Measurements from ENCODE around the gene FGD4.

Gene FGD4

DNA sequence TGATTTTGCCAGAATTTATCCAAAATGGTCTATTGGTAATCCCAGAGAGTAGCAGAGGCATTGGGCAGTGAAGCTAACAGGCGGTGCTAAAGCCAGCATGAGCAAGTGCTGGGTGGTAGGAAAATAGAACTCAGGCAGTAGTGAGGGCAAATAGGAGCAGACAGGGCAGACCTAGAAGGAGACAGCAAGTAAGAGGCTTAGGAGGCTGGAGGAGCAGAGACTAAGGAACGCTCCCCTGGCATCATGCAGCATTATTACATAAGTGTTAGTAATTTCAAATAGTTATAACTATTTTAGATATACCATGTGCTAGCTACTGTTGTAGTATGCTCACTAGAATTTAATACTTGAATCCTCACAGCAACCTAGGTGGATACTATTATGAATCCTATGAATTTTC, 151.7 kb downstream of the FGD4 start:
- TF ChIP-seq ISL1 (CRISPR knock-in tag; IDR thresholded peaks at IDR 0.05) (no peak), ZNF8 (CRISPR knock-in tag; IDR thresholded peaks at IDR 0.05) (no peak), OSR1 (CRISPR knock-in tag; IDR thresholded peaks at IDR 0.05) (no peak), RARB (CRISPR knock-in tag; IDR thresholded peaks at IDR 0.05) (no peak), TCF4 (CRISPR knock-in tag; IDR thresholded peaks at IDR 0.05; ENCODE audit: borderline replicate concordance) (no peak), ESRRG (CRISPR knock-in tag; IDR thresholded peaks at IDR 0.05) (no peak), ZNF70 (CRISPR knock-in tag; IDR thresholded peaks at IDR 0.05) (no peak), ZFP30 (CRISPR knock-in tag; IDR thresholded peaks at IDR 0.05) (no peak)
- TF ChIP-seq, protein P1, sequence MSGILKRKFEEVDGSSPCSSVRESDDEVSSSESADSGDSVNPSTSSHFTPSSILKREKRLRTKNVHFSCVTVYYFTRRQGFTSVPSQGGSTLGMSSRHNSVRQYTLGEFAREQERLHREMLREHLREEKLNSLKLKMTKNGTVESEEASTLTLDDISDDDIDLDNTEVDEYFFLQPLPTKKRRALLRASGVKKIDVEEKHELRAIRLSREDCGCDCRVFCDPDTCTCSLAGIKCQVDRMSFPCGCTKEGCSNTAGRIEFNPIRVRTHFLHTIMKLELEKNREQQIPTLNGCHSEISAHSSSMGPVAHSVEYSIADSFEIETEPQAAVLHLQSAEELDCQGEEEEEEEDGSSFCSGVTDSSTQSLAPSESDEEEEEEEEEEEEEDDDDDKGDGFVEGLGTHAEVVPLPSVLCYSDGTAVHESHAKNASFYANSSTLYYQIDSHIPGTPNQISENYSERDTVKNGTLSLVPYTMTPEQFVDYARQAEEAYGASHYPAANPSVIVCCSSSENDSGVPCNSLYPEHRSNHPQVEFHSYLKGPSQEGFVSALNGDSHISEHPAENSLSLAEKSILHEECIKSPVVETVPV (CRISPR knock-in tag; IDR thresholded peaks at IDR 0.05), result no peak
- ATAC-seq, result no peak

DNA sequence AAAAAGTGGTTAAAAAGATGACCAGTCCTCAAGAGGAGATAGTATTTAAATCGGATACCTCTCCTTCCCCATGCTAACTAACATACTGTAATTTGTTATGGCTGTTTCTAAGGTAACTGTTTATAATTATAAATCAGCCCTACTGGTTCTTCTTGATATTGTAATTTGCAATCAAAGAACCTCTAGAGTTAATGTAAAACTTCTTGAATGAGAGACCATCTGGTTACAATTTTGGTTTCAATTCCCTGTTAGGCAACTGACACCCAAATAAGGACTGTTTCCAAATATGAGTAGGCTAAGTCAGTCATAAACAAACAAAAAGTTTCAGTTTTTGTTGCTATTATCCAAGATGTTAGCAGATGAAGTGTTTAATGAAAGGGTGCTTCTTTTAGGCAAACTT, 159.5 kb downstream of the FGD4 start:
- no peak for TF ChIP-seq ZFP3 (CRISPR knock-in tag; IDR thresholded peaks at IDR 0.05)
- TF ChIP-seq BACH2 (CRISPR knock-in tag; IDR thresholded peaks at IDR 0.05; ENCODE audit: borderline replicate concordance), result no peak
- TF ChIP-seq TCF4 (CRISPR knock-in tag; IDR thresholded peaks at IDR 0.05; ENCODE audit: borderline replicate concordance), result no peak
- TF ChIP-seq, protein P2, sequence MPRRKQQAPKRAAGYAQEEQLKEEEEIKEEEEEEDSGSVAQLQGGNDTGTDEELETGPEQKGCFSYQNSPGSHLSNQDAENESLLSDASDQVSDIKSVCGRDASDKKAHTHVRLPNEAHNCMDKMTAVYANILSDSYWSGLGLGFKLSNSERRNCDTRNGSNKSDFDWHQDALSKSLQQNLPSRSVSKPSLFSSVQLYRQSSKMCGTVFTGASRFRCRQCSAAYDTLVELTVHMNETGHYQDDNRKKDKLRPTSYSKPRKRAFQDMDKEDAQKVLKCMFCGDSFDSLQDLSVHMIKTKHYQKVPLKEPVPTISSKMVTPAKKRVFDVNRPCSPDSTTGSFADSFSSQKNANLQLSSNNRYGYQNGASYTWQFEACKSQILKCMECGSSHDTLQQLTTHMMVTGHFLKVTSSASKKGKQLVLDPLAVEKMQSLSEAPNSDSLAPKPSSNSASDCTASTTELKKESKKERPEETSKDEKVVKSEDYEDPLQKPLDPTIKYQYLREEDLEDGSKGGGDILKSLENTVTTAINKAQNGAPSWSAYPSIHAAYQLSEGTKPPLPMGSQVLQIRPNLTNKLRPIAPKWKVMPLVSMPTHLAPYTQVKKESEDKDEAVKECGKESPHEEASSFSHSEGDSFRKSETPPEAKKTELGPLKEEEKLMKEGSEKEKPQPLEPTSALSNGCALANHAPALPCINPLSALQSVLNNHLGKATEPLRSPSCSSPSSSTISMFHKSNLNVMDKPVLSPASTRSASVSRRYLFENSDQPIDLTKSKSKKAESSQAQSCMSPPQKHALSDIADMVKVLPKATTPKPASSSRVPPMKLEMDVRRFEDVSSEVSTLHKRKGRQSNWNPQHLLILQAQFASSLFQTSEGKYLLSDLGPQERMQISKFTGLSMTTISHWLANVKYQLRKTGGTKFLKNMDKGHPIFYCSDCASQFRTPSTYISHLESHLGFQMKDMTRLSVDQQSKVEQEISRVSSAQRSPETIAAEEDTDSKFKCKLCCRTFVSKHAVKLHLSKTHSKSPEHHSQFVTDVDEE (CRISPR knock-in tag; IDR thresholded peaks at IDR 0.05), result no peak
- TF ChIP-seq ZNF8 (CRISPR knock-in tag; IDR thresholded peaks at IDR 0.05), result no peak
- no peak for TF ChIP-seq SNAI2 (CRISPR knock-in tag; IDR thresholded peaks at IDR 0.05)
- no peak for ATAC-seq

DNA sequence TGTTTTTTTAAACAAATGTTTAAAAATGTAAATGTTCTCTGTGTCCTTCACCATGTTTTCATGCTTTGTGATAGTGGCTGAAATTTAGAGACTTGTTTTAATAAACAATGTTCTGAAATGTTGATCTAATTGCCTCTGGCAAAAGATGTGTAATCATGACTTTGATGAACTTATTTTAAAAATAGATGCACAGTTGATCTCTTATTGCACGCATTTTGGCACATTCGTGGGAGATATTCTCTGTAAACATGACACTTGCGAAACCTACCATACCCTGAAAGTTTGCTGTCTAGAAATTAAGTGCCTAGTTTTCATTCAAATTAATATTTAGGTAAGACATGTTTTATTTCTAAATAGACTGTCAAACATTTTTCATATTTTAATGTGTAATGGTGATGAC, 160.1 kb downstream of the FGD4 start:
- ATAC-seq, result no peak
- no peak for TF ChIP-seq ZFP3 (CRISPR knock-in tag; IDR thresholded peaks at IDR 0.05)
- TF ChIP-seq, protein P3, sequence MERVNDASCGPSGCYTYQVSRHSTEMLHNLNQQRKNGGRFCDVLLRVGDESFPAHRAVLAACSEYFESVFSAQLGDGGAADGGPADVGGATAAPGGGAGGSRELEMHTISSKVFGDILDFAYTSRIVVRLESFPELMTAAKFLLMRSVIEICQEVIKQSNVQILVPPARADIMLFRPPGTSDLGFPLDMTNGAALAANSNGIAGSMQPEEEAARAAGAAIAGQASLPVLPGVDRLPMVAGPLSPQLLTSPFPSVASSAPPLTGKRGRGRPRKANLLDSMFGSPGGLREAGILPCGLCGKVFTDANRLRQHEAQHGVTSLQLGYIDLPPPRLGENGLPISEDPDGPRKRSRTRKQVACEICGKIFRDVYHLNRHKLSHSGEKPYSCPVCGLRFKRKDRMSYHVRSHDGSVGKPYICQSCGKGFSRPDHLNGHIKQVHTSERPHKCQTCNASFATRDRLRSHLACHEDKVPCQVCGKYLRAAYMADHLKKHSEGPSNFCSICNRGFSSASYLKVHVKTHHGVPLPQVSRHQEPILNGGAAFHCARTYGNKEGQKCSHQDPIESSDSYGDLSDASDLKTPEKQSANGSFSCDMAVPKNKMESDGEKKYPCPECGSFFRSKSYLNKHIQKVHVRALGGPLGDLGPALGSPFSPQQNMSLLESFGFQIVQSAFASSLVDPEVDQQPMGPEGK (CRISPR knock-in tag; IDR thresholded peaks at IDR 0.05; ENCODE audit: borderline replicate concordance), result no peak
- no peak for TF ChIP-seq SNAI2 (CRISPR knock-in tag; IDR thresholded peaks at IDR 0.05)
- no peak for TF ChIP-seq RARB (CRISPR knock-in tag; IDR thresholded peaks at IDR 0.05)
- TF ChIP-seq ZNF70 (CRISPR knock-in tag; IDR thresholded peaks at IDR 0.05), result no peak
- TF ChIP-seq OSR1 (CRISPR knock-in tag; IDR thresholded peaks at IDR 0.05), result no peak
- TF ChIP-seq, protein P4, sequence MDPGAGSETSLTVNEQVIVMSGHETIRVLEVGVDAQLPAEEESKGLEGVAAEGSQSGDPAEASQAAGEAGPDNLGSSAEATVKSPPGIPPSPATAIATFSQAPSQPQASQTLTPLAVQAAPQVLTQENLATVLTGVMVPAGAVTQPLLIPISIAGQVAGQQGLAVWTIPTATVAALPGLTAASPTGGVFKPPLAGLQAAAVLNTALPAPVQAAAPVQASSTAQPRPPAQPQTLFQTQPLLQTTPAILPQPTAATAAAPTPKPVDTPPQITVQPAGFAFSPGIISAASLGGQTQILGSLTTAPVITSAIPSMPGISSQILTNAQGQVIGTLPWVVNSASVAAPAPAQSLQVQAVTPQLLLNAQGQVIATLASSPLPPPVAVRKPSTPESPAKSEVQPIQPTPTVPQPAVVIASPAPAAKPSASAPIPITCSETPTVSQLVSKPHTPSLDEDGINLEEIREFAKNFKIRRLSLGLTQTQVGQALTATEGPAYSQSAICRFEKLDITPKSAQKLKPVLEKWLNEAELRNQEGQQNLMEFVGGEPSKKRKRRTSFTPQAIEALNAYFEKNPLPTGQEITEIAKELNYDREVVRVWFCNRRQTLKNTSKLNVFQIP (CRISPR knock-in tag; IDR thresholded peaks at IDR 0.05; ENCODE audit: borderline replicate concordance, low read depth), result no peak
- TF ChIP-seq TOX (CRISPR knock-in tag; IDR thresholded peaks at IDR 0.05; ENCODE audit: borderline replicate concordance), result no peak
- TF ChIP-seq BACH2 (CRISPR knock-in tag; IDR thresholded peaks at IDR 0.05; ENCODE audit: borderline replicate concordance), result no peak
- no peak for TF ChIP-seq PPARA (CRISPR knock-in tag; IDR thresholded peaks at IDR 0.05; ENCODE audit: borderline replicate concordance)
- TF ChIP-seq, protein P2 (CRISPR knock-in tag; IDR thresholded peaks at IDR 0.05), result no peak
- TF ChIP-seq ZFP30 (CRISPR knock-in tag; IDR thresholded peaks at IDR 0.05), result no peak
- TF ChIP-seq ZNF565 (CRISPR knock-in tag; conservative IDR thresholded peaks at IDR 0.05; ENCODE audit: low read depth), result no peak
- TF ChIP-seq ARNTL (CRISPR knock-in tag; IDR thresholded peaks at IDR 0.05; ENCODE audit: borderline replicate concordance, low read depth), result no peak
- TF ChIP-seq TCF4 (CRISPR knock-in tag; IDR thresholded peaks at IDR 0.05; ENCODE audit: borderline replicate concordance), result no peak
- no peak for TF ChIP-seq ISL1 (CRISPR knock-in tag; IDR thresholded peaks at IDR 0.05)
- no peak for TF ChIP-seq GLIS3 (CRISPR knock-in tag; IDR thresholded peaks at IDR 0.05)
- no peak for TF ChIP-seq CSDC2 (CRISPR knock-in tag; IDR thresholded peaks at IDR 0.05)

All from SK-N-SH treated with all-trans-retinoic acid at 6 μM for 48 hours (cell line).